Neural progenitor cell (in vitro differentiated cells): Measurements from ENCODE around the gene GABRB1. TPM values are rescaled to one million over a fixed set of nuclear protein-coding genes. Genes with fewer than 3 reads are reported as not detected.

Experiments
- DNase-seq: peaks from one replicate; pipeline ENCODE4 v3.0.0-alpha.2; 2016; ENCODE audit warnings: low spot score
- H2AFZ ChIP-seq: fragments of 200-600 bp; sonication (generic); replicated peaks from 2 replicates; pipeline ENCODE4 v1.6.1; 2016; ENCODE audit warnings: antibody characterized with exemption
- H3F3A ChIP-seq: fragments of 200-600 bp; sonication (generic); 2 replicates; pipeline ENCODE4 v1.6.1; 2016; ENCODE audit warnings: antibody characterized with exemption, low read depth
- H3K27ac ChIP-seq: fragments of 200-600 bp; sonication (generic); 2 replicates; pipeline ENCODE4 v1.5.1; 2016; ENCODE audit warnings: mild to moderate bottlenecking
- H3K27me3 ChIP-seq: fragments of 200-600 bp; sonication (generic); 2 replicates; pipeline ENCODE4 v1.6.1; 2016; ENCODE audit warnings: mild to moderate bottlenecking, moderate library complexity
- H3K36me3 ChIP-seq: fragments of 200-600 bp; sonication (generic); 2 replicates; pipeline ENCODE4 v1.5.1; 2016
- H3K4me1 ChIP-seq: fragments of 200-600 bp; sonication (generic); 2 replicates; pipeline ENCODE4 v1.6.1; 2016; ENCODE audit warnings: mixed run types
- H3K4me2 ChIP-seq: fragments of 200-600 bp; sonication (generic); 2 replicates; pipeline ENCODE4 v1.6.1; 2016
- H3K4me3 ChIP-seq: fragments of 200-600 bp; sonication (generic); 2 replicates; pipeline ENCODE4 v1.5.1; 2016
- H3K79me2 ChIP-seq: fragments of 200-600 bp; sonication (generic); 2 replicates; pipeline ENCODE4 v1.6.1; 2016; ENCODE audit warnings: low read depth
- H3K9ac ChIP-seq: fragments of 200-600 bp; sonication (generic); 2 replicates; pipeline ENCODE4 v1.6.1; 2016
- H3K9me3 ChIP-seq: fragments of 200-600 bp; sonication (generic); 2 replicates; pipeline ENCODE4 v1.5.1; 2016; ENCODE audit warnings: low read depth
- H4K20me1 ChIP-seq: fragments of 200-600 bp; sonication (generic); 2 replicates; pipeline ENCODE4 v1.6.1; 2016; ENCODE audit warnings: low read depth
- H3K27ac Mint-ChIP-seq: 3 replicates; pipeline ENCODE4 v1.8.0; 2021; ENCODE audit warnings: mixed read lengths
- H3K27me3 Mint-ChIP-seq: 2 replicates; pipeline ENCODE4 v1.8.0; 2022; ENCODE audit warnings: low read depth, mild to moderate bottlenecking, inconsistent platforms, moderate library complexity, mixed read lengths; ENCODE audit not compliant: insufficient read depth
- H3K36me3 Mint-ChIP-seq: 3 replicates; pipeline ENCODE4 v1.8.0; 2021; ENCODE audit warnings: mixed read lengths
- H3K4me1 Mint-ChIP-seq: 3 replicates; pipeline ENCODE4 v1.8.0; 2021; ENCODE audit warnings: mixed read lengths
- H3K4me3 Mint-ChIP-seq: 3 replicates; pipeline ENCODE4 v1.8.0; 2021; ENCODE audit warnings: mild to moderate bottlenecking, moderate library complexity, mixed read lengths
- H3K9me3 Mint-ChIP-seq: 3 replicates; pipeline ENCODE4 v1.8.0; 2020; ENCODE audit warnings: mixed read lengths
- CTCF ChIP-seq: fragments of 200-600 bp; sonication (generic); IDR thresholded peaks from 2 replicates; pipeline ENCODE4 v1.5.1; 2017; ENCODE audit warnings: antibody characterized with exemption, mild to moderate bottlenecking
- EZH2 ChIP-seq: fragments of 200-600 bp; sonication (generic); IDR thresholded peaks from 2 replicates; pipeline ENCODE4 v1.6.1; 2017; ENCODE audit warnings: antibody characterized with exemption, mild to moderate bottlenecking, moderate library complexity
- EZH2phosphoT487 ChIP-seq: fragments of 200-600 bp; sonication (generic); IDR thresholded peaks from 2 replicates; pipeline ENCODE4 v1.6.1; 2017; ENCODE audit warnings: antibody characterized with exemption
- total RNA-seq: library from RNA; depleted of rRNA; stranded (reverse); fragments of >200 nt; gene quantifications from 2 replicates; pipeline ENCODE4 v1.2.3, GENCODE V29; 2015; ENCODE audit warnings: low replicate concordance

The GABRB1 gene
- total RNA-seq, 1 donor from 2014 or later: not detected

DNA sequence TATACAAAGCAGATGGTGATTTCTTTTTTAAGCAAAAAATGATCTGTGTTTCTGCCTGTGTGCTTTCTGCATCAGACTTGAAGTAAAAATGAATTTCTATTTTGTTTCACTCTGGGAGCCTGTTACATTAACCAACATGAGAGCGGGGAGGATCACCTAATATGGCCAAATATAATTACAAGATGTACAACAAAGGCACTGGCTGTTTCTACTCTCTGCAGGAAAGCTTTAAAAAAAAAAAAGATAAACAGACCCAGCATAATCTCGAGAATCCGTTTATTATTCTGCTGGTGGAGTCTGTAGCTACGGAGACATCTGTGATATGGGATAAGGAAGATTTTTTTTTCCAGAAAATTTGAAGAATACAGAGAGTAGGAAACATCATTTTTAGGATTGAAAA, 328.5 kb downstream of the GABRB1 start:
- H3K36me3 ChIP-seq: no peaks in the 10 kb centered on the region
- H3K36me3 Mint-ChIP-seq: no peaks in the 10 kb centered on the region
- TF ChIP-seq CTCF: no peak
- no peak for TF ChIP-seq EZH2
- no peak for TF ChIP-seq EZH2phosphoT487

GRCh38 chr4:47367761-47368160, 336.4 kb downstream of the GABRB1 start:
- no peaks in the 10 kb centered on the region for H3K36me3 Mint-ChIP-seq
- Histone ChIP-seq H3K36me3 (no peaks in the 10 kb centered on the region), H3K9me3 (no peaks in the 10 kb centered on the region), H3K9ac (no peak overlapping the region), H3K4me2 (no peak overlapping the region), H3K4me1 (peaks cover 7% of the 10 kb centered on the region), H3K27ac (no peak overlapping the region), H3K4me3 (no peak overlapping the region), H4K20me1 (no peaks in the 10 kb centered on the region), H3K27me3 (no peaks in the 10 kb centered on the region), H3F3A (no peaks in the 10 kb centered on the region), H3K79me2 (no peaks in the 10 kb centered on the region), H2AFZ (no peak overlapping the region)
- no peak overlapping the region for H3K4me3 Mint-ChIP-seq
- no peaks in the 10 kb centered on the region for H3K4me1 Mint-ChIP-seq
- no peak overlapping the region for H3K27ac Mint-ChIP-seq
- TF ChIP-seq CTCF (no peak), EZH2phosphoT487 (no peak), EZH2 (no peak)
- peaks cover 3% of the 10 kb centered on the region for H3K9me3 Mint-ChIP-seq
- no peak for DNase-seq
- peaks cover 3% of the 10 kb centered on the region for H3K27me3 Mint-ChIP-seq

More for the DNA sequence above, 328.5 kb downstream of the GABRB1 start:
- no peak for DNase-seq
- Mint-ChIP-seq H3K27me3 (peaks cover 2% of the 10 kb centered on the region), H3K9me3 (no peaks in the 10 kb centered on the region), H3K4me1 (peaks cover 6% of the 10 kb centered on the region), H3K27ac (peak overlapping the region; percentile 68), H3K4me3 (no peak overlapping the region)
- Histone ChIP-seq H3F3A (no peaks in the 10 kb centered on the region), H3K9me3 (no peaks in the 10 kb centered on the region), H2AFZ (no peak overlapping the region), H3K4me3 (no peak overlapping the region), H3K9ac (no peak overlapping the region), H3K27ac (no peak overlapping the region), H3K4me1 (peaks cover 7% of the 10 kb centered on the region), H3K4me2 (no peak overlapping the region), H4K20me1 (no peaks in the 10 kb centered on the region), H3K27me3 (no peaks in the 10 kb centered on the region), H3K79me2 (no peaks in the 10 kb centered on the region)

DNA sequence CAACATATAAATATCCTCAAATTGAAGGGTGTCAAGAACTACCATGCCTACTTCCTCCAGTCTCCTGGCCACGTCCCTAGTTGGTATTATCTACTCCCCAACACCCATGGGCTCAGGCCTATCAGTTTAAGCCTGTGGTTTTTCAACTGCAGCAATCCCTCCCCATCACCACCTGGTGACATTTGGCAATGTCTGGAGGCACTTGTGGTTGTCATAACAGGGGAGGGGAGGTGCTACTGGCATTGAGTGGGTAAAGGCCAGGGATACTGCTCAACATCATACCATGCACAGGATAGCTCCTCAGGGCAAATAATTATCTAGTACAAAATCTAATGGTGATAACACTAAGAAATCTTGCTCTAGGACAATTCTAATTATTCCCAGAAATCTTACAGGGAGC, 336.8 kb downstream of the GABRB1 start:
- no peaks in the 10 kb centered on the region for H3K36me3 Mint-ChIP-seq
- H3F3A ChIP-seq: no peaks in the 10 kb centered on the region
- TF ChIP-seq EZH2 (no peak), CTCF (no peak), EZH2phosphoT487 (no peak)
- H3K9me3 ChIP-seq: no peaks in the 10 kb centered on the region
- H3K9ac ChIP-seq: no peak overlapping the region
- H3K27me3 ChIP-seq: no peaks in the 10 kb centered on the region
- no peak overlapping the region for H3K4me2 ChIP-seq
- H3K9me3 Mint-ChIP-seq: peaks cover 3% of the 10 kb centered on the region
- peaks cover 7% of the 10 kb centered on the region for H3K4me1 ChIP-seq
- H3K4me3 Mint-ChIP-seq: no peak overlapping the region
- H3K27ac Mint-ChIP-seq: no peak overlapping the region
- no peak overlapping the region for H3K4me3 ChIP-seq
- no peak overlapping the region for H2AFZ ChIP-seq
- H3K79me2 ChIP-seq: no peaks in the 10 kb centered on the region
- DNase-seq: no peak
- no peaks in the 10 kb centered on the region for H3K4me1 Mint-ChIP-seq
- no peaks in the 10 kb centered on the region for H3K36me3 ChIP-seq
- H3K27ac ChIP-seq: no peak overlapping the region
- no peaks in the 10 kb centered on the region for H4K20me1 ChIP-seq
- peaks cover 3% of the 10 kb centered on the region for H3K27me3 Mint-ChIP-seq
